Iris pigment epithelial cell (primary cell): ENCODE results near the gene NAIP.
"Not testable (repeated sequence)": the region's sequence is repeated elsewhere in the genome, so short reads cannot be mapped to it uniquely, and the experiment has no call there.

ENCODE experiments used
- DNase-seq: peaks from one replicate; pipeline ENCODE4 v3.0.0-alpha.2; 2011; ENCODE audit warnings: low read depth

Gene NAIP

DNA sequence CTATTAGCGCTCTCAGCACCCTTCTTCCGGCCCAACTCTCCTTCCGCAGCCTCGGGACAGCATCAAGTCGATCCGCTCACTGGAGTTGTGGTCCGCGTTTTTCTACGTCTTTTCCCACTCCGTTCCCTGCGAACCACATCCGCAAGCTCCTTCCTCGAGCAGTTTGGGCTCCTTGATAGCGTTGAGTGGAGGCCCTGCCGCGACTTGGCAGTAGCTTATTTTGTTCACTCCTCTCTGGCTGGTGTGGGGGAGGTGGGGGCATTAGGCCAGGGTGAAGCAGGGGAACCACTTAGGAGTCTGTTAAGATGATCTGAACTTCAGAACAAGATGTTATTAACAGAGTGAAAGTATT is 100.0 kb downstream of the NAIP start:
- not testable (repeated sequence) for DNase-seq
